Nephron (organoid): ENCODE results near the gene POLR3K.

Source experiments
- H3K27ac Mint-ChIP-seq, 3 experiments: 2 replicates each; pipeline ENCODE4 v1.8.0; 2020; ENCODE audit warnings: mixed read lengths in 3 of 3, mild to moderate bottlenecking in 2 of 3, moderate library complexity in 1 of 3
- H3K27me3 Mint-ChIP-seq: 2 replicates; pipeline ENCODE4 v1.8.0; 2021; ENCODE audit warnings: low read depth, mild to moderate bottlenecking, moderate library complexity, mixed read lengths
- H3K36me3 Mint-ChIP-seq: 2 replicates; pipeline ENCODE4 v1.8.0; 2020; ENCODE audit warnings: low read depth, mixed read lengths
- H3K4me1 Mint-ChIP-seq: 2 replicates; pipeline ENCODE4 v1.8.0; 2020; ENCODE audit warnings: mixed read lengths
- H3K4me3 Mint-ChIP-seq, 3 experiments: 2 replicates each; pipeline ENCODE4 v1.8.0; 2020; ENCODE audit warnings: mild to moderate bottlenecking in 3 of 3, mixed read lengths in 3 of 3, moderate library complexity in 2 of 3
- H3K9me3 Mint-ChIP-seq: 2 replicates; pipeline ENCODE4 v1.8.0; 2020; ENCODE audit warnings: mixed read lengths
- TF ChIP-seq, protein P1 (sequence below), 3 experiments: fragments of 200-600 bp; sonication (generic); IDR thresholded peaks; one replicate each; pipeline ENCODE4 v1.5.0; 2021; ENCODE audit warnings: antibody characterized with exemption in 3 of 3; ENCODE audit not compliant: unreplicated experiment in 3 of 3

The POLR3K gene

DNA sequence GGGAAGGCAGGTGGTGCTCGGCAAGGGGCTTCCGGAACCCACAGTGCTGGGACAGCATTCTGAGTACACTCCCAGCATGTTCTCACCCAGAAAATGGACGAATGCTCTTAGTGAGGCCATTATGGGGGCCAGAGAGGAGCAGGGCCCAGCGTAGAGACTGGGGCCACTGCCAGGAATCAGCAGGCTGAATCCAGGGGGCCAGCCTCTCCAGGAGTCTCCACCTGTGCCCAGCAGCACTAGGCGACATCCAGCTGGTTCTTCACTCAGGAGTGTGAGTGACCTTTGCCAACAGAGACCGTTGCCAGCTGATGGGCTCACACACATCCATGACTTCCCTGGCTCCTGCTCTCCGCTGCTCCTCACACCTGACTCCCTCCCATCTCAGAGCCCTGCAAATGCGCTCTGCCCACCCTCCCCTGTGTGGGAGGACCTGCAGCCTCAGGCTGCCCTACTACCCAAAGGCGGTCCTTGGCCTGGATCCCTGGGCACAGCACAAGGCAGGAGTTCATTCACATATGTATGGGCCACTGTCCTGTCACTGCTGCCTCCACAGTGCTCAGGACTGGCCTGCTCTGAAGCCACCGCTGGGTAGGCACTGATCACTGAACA lies 13.9 kb upstream of the POLR3K start:
- Mint-ChIP-seq H3K4me3 (peak overlapping the region in 1 of 3 experiments; percentile 35), H3K4me1 (peaks cover 45% of the 10 kb centered on the region), H3K9me3 (no peaks in the 10 kb centered on the region), H3K27ac (no peak overlapping the region), H3K27me3 (no peaks in the 10 kb centered on the region), H3K36me3 (no peaks in the 10 kb centered on the region)
- TF ChIP-seq, protein P1, sequence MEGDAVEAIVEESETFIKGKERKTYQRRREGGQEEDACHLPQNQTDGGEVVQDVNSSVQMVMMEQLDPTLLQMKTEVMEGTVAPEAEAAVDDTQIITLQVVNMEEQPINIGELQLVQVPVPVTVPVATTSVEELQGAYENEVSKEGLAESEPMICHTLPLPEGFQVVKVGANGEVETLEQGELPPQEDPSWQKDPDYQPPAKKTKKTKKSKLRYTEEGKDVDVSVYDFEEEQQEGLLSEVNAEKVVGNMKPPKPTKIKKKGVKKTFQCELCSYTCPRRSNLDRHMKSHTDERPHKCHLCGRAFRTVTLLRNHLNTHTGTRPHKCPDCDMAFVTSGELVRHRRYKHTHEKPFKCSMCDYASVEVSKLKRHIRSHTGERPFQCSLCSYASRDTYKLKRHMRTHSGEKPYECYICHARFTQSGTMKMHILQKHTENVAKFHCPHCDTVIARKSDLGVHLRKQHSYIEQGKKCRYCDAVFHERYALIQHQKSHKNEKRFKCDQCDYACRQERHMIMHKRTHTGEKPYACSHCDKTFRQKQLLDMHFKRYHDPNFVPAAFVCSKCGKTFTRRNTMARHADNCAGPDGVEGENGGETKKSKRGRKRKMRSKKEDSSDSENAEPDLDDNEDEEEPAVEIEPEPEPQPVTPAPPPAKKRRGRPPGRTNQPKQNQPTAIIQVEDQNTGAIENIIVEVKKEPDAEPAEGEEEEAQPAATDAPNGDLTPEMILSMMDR (IDR thresholded peaks at IDR 0.05; ENCODE audit: unreplicated experiment in 3 of 3), result no peak

DNA sequence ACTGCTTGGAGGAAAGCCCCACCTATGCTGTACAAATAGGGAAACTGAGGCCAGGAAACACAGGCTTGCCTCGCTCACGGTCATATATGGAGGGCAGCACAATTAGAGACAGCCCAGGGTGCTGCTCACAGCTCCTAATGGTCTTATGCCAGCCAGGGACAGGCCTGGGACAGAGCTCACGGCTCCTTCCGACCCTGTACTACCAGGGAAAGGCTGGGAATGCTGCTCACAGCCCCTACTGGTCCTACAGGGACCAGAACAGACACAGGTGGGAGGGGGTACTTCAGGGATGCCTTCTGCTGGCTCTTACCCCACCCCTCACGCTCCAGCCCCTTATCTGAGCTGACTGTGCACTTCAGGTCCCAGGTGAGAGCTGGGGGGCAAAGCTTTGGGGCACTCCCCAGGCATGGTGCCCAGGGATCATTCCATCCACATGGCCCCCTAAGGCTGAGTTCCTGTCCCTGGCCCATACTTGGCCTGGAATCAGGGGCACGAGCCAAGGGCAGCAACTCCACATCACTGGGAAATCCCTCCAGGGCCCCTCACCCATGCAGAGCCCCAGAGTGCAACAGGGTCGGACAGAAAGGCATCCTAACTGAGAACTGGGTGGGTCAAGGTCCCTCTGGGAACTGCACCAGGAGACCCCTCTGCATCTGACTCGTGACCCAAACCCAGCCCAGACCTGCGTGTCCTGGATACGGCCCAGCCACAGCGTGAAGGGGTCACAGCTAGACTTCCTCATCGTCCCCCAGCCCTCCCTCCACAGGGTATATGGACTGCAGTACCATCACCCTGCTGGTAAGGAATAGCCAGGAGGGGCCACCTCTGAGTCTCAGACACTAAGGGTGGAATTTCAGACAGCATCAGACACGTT lies 13.1 kb upstream of the POLR3K start:
- H3K36me3 Mint-ChIP-seq, result no peaks in the 10 kb centered on the region
- H3K27me3 Mint-ChIP-seq, result no peaks in the 10 kb centered on the region
- TF ChIP-seq, protein P1 (IDR thresholded peaks at IDR 0.05; ENCODE audit: unreplicated experiment in 3 of 3), result no peak
- no peaks in the 10 kb centered on the region for H3K9me3 Mint-ChIP-seq
- no peak overlapping the region for H3K27ac Mint-ChIP-seq
- H3K4me1 Mint-ChIP-seq, result peaks cover 44% of the 10 kb centered on the region
- peak overlapping the region in 1 of 3 experiments; percentile 35 for H3K4me3 Mint-ChIP-seq

DNA sequence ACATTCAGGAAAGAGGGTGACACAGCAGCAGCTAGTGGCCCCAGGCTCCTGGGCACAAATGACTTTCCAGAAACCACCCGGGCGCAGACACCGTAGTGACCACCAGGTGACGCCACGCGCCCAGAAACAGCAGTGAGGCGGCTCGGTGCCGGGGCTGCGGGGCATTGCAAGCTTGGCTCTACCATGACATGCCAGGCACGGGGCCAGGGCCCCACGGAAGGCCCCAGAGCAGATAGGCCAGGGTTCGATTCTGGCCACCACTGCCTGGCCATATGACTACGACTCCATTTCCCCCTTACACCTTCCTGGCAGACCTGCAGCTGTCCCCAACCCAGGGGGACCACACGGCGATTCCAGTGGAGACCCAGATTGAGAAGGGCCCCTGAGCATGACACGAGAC lies 12.3 kb upstream of the POLR3K start:
- Mint-ChIP-seq H3K4me1 (peaks cover 40% of the 10 kb centered on the region), H3K27me3 (no peaks in the 10 kb centered on the region), H3K9me3 (no peaks in the 10 kb centered on the region), H3K4me3 (peak overlapping the region in 1 of 3 experiments; percentile 14), H3K27ac (peak overlapping the region in 2 of 3 experiments; percentile 40 to 61), H3K36me3 (peaks cover 2% of the 10 kb centered on the region)
- TF ChIP-seq, protein P1 (IDR thresholded peaks at IDR 0.05; ENCODE audit: unreplicated experiment in 3 of 3), result peak; percentile 92 to 93 (median 92)

DNA sequence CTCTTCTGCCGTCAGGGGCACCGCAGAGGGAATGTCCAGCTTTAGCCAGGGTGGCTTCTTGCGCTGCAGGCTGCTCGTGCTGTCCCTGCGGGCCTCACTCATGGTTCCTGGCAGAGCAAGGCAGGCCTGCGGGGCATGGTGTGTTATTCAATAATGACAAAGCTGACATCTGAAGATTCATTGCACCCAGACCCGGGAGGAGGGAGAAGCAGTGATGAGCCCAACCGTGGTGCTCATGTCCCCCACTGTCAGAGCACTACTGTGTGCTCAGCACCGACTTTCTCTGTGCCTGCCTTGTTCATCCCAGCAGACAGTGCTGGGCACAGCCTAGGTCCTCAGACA lies 11.5 kb upstream of the POLR3K start:
- H3K9me3 Mint-ChIP-seq, result no peaks in the 10 kb centered on the region

DNA sequence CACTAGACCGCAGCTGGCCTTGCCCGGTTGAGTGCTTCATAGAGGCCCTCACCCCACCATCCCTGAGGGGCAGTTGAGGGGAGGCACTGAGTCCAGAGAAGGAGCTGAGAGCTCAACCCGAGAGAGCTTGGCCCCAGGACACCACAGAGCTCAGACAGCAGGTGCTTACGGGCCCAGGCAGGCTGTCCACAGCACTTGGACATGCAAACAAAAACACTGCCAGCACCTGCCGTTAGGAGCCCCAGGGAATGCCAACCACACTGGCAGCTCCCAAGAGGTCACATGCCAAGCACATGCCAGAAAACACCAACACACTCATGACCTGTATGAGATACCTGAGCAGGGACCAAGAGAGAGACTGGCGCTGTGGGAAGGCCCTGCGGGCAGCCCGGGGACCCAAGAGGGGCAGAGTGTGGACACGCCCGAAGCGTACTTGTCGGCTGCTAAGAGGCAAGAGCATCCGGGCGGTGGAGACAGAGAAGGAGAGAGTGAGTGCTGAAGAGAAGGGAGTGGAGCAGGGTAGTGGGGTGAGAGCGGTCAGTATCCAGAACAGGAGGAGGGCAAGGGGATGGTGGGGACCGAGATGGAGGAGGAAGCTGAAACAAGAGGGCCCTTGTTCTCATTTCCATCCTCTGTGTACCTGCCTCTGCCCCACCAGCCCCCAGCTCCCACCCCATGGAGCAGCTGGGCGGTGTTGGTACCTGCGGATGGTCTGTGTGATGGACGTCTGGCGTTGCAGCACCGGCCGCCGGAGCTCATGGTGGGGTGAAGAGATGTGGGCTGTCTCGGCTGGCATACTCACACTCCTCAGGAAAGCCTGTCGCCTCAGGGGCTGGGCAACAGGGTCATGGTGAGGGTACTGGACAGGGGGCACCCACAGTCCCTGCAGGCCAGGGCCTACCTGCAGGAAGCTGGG lies 10.8 kb upstream of the POLR3K start:
- TF ChIP-seq, protein P1 (IDR thresholded peaks at IDR 0.05; ENCODE audit: unreplicated experiment in 3 of 3), result no peak
- H3K4me1 Mint-ChIP-seq, result peaks cover 31% of the 10 kb centered on the region
- no peak overlapping the region for H3K27ac Mint-ChIP-seq
- H3K27me3 Mint-ChIP-seq, result no peaks in the 10 kb centered on the region
- H3K4me3 Mint-ChIP-seq, result no peak overlapping the region
- peaks cover 10% of the 10 kb centered on the region for H3K36me3 Mint-ChIP-seq
- H3K9me3 Mint-ChIP-seq, result no peaks in the 10 kb centered on the region

More for the DNA sequence above, 11.5 kb upstream of the POLR3K start:
- Mint-ChIP-seq H3K4me3 (no peak overlapping the region), H3K36me3 (peaks cover 6% of the 10 kb centered on the region), H3K27ac (no peak overlapping the region), H3K27me3 (no peaks in the 10 kb centered on the region), H3K4me1 (peaks cover 38% of the 10 kb centered on the region)
- TF ChIP-seq, protein P1 (IDR thresholded peaks at IDR 0.05; ENCODE audit: unreplicated experiment in 3 of 3), result no peak
